Caco-2 (cell line): ENCODE results near the gene LHPP. TPM values are rescaled to one million over a fixed set of nuclear protein-coding genes. Genes with fewer than 3 reads are reported as not detected.

Source experiments
- BruUV-seq: library from RNA; stranded (reverse); fragments of 400-500 nt; replicated peaks from 2 replicates; lab custom pipeline; 2021; lab: Mats Ljungman, UMichigan
- CTCF ChIA-PET: fragments of 300-600 bp; sonication (Branson Sonifier 250); formaldehyde crosslinking; loops from one replicate; lab custom pipeline; 2022; ENCODE audit warnings: antibody characterized with exemption; lab: Charles Lee
- POLR2A ChIA-PET: fragments of 300-600 bp; sonication (Branson Sonifier 250); formaldehyde crosslinking; loops from one replicate; lab custom pipeline; 2022; ENCODE audit warnings: antibody characterized with exemption; lab: Charles Lee
- DNase-seq, 2 experiments: peaks; one replicate each; pipeline versions ENCODE4 v3.0.0 to v3.0.0-alpha.2; 2020 to 2022
- H3K27me3 ChIP-seq: replicated peaks from 2 replicates; pipeline ENCODE4 v1.6.0; 2011; ENCODE audit warnings: low read length; ENCODE audit not compliant: control insufficient read depth, insufficient read depth
- H3K36me3 ChIP-seq: 2 replicates; pipeline ENCODE4 v1.5.1; 2011; ENCODE audit warnings: low read length; ENCODE audit not compliant: control insufficient read depth, insufficient read depth
- H3K4me1 ChIP-seq: fragments of 250-450 bp; sonication (Bioruptor Pico); 2 replicates; pipeline ENCODE4 v1.5.1; 2020; ENCODE audit warnings: mild to moderate bottlenecking
- H3K4me3 ChIP-seq: 2 replicates; pipeline ENCODE4 v1.5.1; 2011; ENCODE audit warnings: low read depth, mild to moderate bottlenecking, control low read depth, low read length
- H3K9me3 ChIP-seq: fragments of 250-450 bp; sonication (Bioruptor Pico); 2 replicates; pipeline ENCODE4 v1.5.1; 2020; ENCODE audit warnings: mild to moderate bottlenecking, moderate library complexity
- H3K27ac Mint-ChIP-seq: one replicate; pipeline ENCODE4 v1.8.0; 2022; ENCODE audit warnings: mixed read lengths; ENCODE audit not compliant: unreplicated experiment
- H3K27me3 Mint-ChIP-seq: one replicate; pipeline ENCODE4 v1.8.0; 2022; ENCODE audit warnings: mixed read lengths; ENCODE audit not compliant: insufficient read depth, unreplicated experiment
- H3K36me3 Mint-ChIP-seq: one replicate; pipeline ENCODE4 v1.8.0; 2022; ENCODE audit warnings: mild to moderate bottlenecking, mixed read lengths; ENCODE audit not compliant: insufficient read depth, unreplicated experiment
- H3K4me1 Mint-ChIP-seq: one replicate; pipeline ENCODE4 v1.8.0; 2022; ENCODE audit warnings: low read depth, mixed read lengths; ENCODE audit not compliant: unreplicated experiment
- H3K4me3 Mint-ChIP-seq: one replicate; pipeline ENCODE4 v1.8.0; 2022; ENCODE audit warnings: mild to moderate bottlenecking, moderate library complexity, mixed read lengths; ENCODE audit not compliant: unreplicated experiment
- H3K9me3 Mint-ChIP-seq: one replicate; pipeline ENCODE4 v1.8.0; 2022; ENCODE audit warnings: mixed read lengths; ENCODE audit not compliant: unreplicated experiment
- CTCF ChIP-seq, 2 experiments: fragments of 200-600 bp in 1 of 2; IDR thresholded peaks; 1 replicate in 1 of 2; 2 replicates in 1 of 2; pipeline versions ENCODE4 v1.5.1 to v1.8.0; 2011 to 2022; ENCODE audit warnings: antibody characterized with exemption in 1 of 2, control low read depth in 1 of 2, inconsistent platforms in 1 of 2, low read depth in 1 of 2, low read length in 1 of 2, mild to moderate bottlenecking in 1 of 2, moderate library complexity in 1 of 2; ENCODE audit not compliant: insufficient read depth in 1 of 2, severe bottlenecking in 1 of 2, unreplicated experiment in 1 of 2
- intact Hi-C: fragments of 100-400 bp; cut with micrococcal nuclease; formaldehyde crosslinking; loops from one replicate; pipeline ENCODE4 v1.10.0; 2022; ENCODE audit not compliant: unreplicated experiment
- total RNA-seq: library from RNA; stranded (reverse); gene quantifications from 2 replicates; pipeline ENCODE4 v1.2.3, GENCODE V29; 2022

LHPP gene
- total RNA-seq, 1 experiment from 2014 or later = 15.9 TPM

GRCh38 chr10:124428207-124428777 lies 33.3 kb upstream of the LHPP start:
- no TSS peak for BruUV-seq
- Histone ChIP-seq H3K36me3 (no peaks in the 10 kb centered on the region), H3K9me3 (no peaks in the 10 kb centered on the region), H3K27me3 (no peaks in the 10 kb centered on the region), H3K4me1 (peaks cover 52% of the 10 kb centered on the region), H3K4me3 (no peak overlapping the region)
- Mint-ChIP-seq H3K4me3 (no peak overlapping the region), H3K27ac (no peak overlapping the region), H3K36me3 (peaks cover 11% of the 10 kb centered on the region), H3K27me3 (no peaks in the 10 kb centered on the region), H3K4me1 (peaks cover 22% of the 10 kb centered on the region), H3K9me3 (no peaks in the 10 kb centered on the region)
- DNase-seq = no peak
- TF ChIP-seq CTCF (IDR thresholded peaks at IDR 0.05; ENCODE audit: insufficient read depth in 1 of 2, low read depth in 1 of 2, low read length in 1 of 2, severe bottlenecking in 1 of 2, unreplicated experiment in 1 of 2) = no peak
- intact Hi-C loops = no loop called here
- POLR2A ChIA-PET = interaction anchor here (1.4 kb wide), 1 partner anchor 9 kb away, joined by 7 read pairs; no protein-coding TSS in a partner anchor
- CTCF ChIA-PET = no interaction called here

GRCh38 chr10:124429576-124429975 lies 32.0 kb upstream of the LHPP start:
- POLR2A ChIA-PET = interaction anchor here (0.6 to 1.0 kb wide), 2 partner anchors 10 to 288 kb away, joined by 3 to 4 read pairs; no protein-coding TSS in a partner anchor
- no TSS peak for BruUV-seq
- CTCF ChIA-PET = interaction anchor here (0.6 kb wide), 1 partner anchor 1864 kb away, joined by 3 read pairs; no protein-coding TSS in a partner anchor
- DNase-seq = no peak
- no peak overlapping the region for H3K4me3 Mint-ChIP-seq
- H3K4me1 ChIP-seq = peaks cover 43% of the 10 kb centered on the region
- H3K36me3 Mint-ChIP-seq = peaks cover 11% of the 10 kb centered on the region
- H3K9me3 ChIP-seq = no peaks in the 10 kb centered on the region
- no peak overlapping the region for H3K27ac Mint-ChIP-seq
- TF ChIP-seq CTCF (IDR thresholded peaks at IDR 0.05; ENCODE audit: insufficient read depth in 1 of 2, low read depth in 1 of 2, low read length in 1 of 2, severe bottlenecking in 1 of 2, unreplicated experiment in 1 of 2) = no peak
- no peaks in the 10 kb centered on the region for H3K27me3 ChIP-seq
- peaks cover 15% of the 10 kb centered on the region for H3K4me1 Mint-ChIP-seq
- no peaks in the 10 kb centered on the region for H3K36me3 ChIP-seq
- no peaks in the 10 kb centered on the region for H3K9me3 Mint-ChIP-seq
- no peaks in the 10 kb centered on the region for H3K27me3 Mint-ChIP-seq
- intact Hi-C loops = no loop called here
- H3K4me3 ChIP-seq = no peak overlapping the region

GRCh38 chr10:124430077-124430476 lies 31.5 kb upstream of the LHPP start:
- Histone ChIP-seq H3K36me3 (no peaks in the 10 kb centered on the region), H3K4me1 (peaks cover 43% of the 10 kb centered on the region), H3K9me3 (no peaks in the 10 kb centered on the region), H3K4me3 (no peak overlapping the region), H3K27me3 (no peaks in the 10 kb centered on the region)
- H3K4me3 Mint-ChIP-seq = no peak overlapping the region
- BruUV-seq = no TSS peak
- POLR2A ChIA-PET = interaction anchor here (0.6 to 1.0 kb wide), 2 partner anchors 11 to 288 kb away, joined by 3 to 4 read pairs; no protein-coding TSS in a partner anchor
- H3K27me3 Mint-ChIP-seq = no peaks in the 10 kb centered on the region
- H3K9me3 Mint-ChIP-seq = no peaks in the 10 kb centered on the region
- TF ChIP-seq CTCF (IDR thresholded peaks at IDR 0.05; ENCODE audit: insufficient read depth in 1 of 2, low read depth in 1 of 2, low read length in 1 of 2, severe bottlenecking in 1 of 2, unreplicated experiment in 1 of 2) = no peak
- CTCF ChIA-PET = interaction anchor here (0.6 to 1.0 kb wide), 2 partner anchors 26 to 1865 kb away, joined by 3 read pairs; no protein-coding TSS in a partner anchor
- intact Hi-C loops = no loop called here
- H3K36me3 Mint-ChIP-seq = peaks cover 11% of the 10 kb centered on the region
- H3K27ac Mint-ChIP-seq = no peak overlapping the region
- DNase-seq = no peak
- peaks cover 15% of the 10 kb centered on the region for H3K4me1 Mint-ChIP-seq
